IPS-NIHi11 (cell line): ENCODE results near the gene HAUS7.

Source experiments
- DNase-seq: peaks from one replicate; pipeline ENCODE4 v3.0.0; 2012; ENCODE audit warnings: mixed read lengths, low spot score

The HAUS7 gene

DNA sequence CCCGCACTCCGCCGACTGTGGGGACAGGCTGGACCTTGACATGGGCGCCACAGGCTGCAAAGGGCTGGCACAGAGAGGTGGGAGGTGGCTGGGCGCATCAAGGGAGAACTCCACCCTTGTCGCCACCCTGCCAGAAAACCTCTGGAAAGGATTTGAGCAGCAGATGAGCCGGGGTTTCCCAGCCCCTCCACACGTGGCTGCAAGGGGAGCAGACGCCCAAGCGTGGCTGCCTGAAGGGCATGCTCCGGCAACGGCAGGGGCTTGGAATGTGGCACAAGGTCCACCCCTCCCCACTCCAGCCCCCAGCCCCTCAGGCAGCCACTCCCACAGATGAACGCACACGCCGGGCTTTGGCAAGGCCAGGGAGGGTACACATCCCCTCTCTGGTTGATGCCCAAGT lies 29.0 kb upstream of the HAUS7 start:
- DNase-seq: no peak

GRCh38 chrX:153498453-153498852 lies 28.1 kb upstream of the HAUS7 start:
- DNase-seq: no peak

- no peak for DNase-seq
These were observed 26.2 kb upstream of the HAUS7 start for GRCh38 chrX:153496590-153496959.

DNA sequence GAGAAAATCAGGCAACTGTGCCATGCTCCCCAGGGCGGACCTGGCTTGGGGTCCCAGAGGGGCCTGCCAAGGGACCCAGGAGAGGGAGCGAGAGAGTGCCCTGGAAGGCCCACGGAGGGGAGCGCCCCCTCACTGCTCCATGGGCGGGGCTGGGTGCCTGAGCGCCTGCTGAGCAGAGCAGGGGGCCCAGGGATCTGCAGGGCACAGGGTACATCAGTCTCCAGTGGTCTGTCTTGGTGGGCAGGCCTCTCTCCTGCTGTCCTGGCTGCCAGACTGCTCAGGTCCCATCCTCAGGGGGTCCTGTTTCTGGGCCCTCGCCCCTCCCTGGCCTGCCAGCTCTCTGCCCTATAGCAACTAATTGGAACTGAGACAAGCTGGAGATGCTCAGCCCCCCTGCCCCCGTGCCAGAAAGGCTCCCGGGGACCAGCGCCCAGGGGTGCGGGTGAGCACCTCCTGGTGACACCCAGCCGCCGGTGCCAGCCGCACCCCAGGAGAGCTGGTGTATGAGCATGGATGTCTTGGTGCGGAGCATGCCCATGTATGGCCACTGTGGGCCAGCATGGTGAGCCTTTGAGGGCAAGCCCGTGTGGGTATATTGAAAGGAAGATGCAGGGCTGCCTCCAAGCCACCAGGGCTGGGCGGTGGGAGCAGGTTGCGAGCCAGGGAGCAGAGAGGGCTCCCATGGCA lies 25.7 kb upstream of the HAUS7 start:
- no peak for DNase-seq

GRCh38 chrX:153495362-153495751 lies 25.0 kb upstream of the HAUS7 start:
- no peak for DNase-seq

- DNase-seq: peak; percentile 57
These were observed 24.4 kb upstream of the HAUS7 start, which contains the start of gene BGN for GRCh38 chrX:153494541-153495361. Gene BGN (plus strand): TSS chrX:153494980. CDS start chrX:153504632, 9,652 bp downstream.

DNA sequence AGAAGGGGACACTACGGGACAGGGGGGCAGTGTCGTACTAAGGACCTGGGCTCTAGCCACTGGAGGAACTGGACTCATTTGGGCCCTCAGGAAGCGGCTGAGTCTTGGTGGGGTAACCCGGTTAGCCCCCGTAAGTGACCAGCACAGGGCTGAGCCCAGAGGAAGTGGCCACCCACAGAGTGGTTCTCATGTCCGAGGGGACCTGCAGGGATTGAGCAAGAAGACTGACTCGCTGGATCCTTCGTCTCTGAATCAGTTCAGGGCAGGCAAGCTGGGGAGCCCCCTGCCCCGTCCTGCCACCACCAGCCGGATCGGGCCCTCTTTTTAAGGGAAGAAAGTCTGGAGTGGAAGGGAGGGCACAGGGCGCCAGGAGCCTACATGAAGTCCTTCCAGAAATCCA lies 23.7 kb upstream of the HAUS7 start:
- no peak for DNase-seq

- no peak for DNase-seq
These were observed 22.7 kb upstream of the HAUS7 start for GRCh38 chrX:153493085-153493484.

- no peak for DNase-seq
These were observed 22.2 kb upstream of the HAUS7 start for GRCh38 chrX:153492543-153492942.

- no peak for DNase-seq
These were observed 21.5 kb upstream of the HAUS7 start for GRCh38 chrX:153491918-153492317.

DNA sequence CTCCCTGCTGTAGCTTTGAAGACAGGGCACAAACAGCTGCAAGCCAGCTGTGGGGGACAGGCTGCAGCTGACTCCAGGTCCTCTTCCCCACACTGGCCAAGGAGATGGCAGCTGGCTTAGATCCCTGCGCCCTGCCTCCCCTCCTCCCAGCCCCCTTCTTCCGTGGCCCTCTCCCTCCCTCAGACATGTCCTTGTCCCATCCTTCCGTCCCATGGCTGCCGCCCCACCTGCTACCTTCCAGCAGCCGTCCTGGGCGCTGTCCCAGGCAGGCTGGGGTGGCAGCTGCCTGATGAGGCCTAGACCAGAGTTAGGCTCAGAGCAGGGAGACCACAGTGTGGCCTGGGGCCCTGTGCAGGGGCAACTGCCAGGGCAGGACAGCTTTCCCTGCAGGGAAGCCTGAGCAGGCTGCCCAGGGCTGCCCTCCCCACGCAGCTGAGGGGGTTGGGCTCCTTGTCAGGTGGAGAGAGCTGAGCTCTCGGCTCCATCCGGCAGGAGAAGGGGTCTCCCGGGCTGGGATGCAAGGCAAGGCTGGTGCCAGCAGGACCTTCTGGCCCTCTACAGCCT lies 21.1 kb upstream of the HAUS7 start:
- DNase-seq: no peak

DNA sequence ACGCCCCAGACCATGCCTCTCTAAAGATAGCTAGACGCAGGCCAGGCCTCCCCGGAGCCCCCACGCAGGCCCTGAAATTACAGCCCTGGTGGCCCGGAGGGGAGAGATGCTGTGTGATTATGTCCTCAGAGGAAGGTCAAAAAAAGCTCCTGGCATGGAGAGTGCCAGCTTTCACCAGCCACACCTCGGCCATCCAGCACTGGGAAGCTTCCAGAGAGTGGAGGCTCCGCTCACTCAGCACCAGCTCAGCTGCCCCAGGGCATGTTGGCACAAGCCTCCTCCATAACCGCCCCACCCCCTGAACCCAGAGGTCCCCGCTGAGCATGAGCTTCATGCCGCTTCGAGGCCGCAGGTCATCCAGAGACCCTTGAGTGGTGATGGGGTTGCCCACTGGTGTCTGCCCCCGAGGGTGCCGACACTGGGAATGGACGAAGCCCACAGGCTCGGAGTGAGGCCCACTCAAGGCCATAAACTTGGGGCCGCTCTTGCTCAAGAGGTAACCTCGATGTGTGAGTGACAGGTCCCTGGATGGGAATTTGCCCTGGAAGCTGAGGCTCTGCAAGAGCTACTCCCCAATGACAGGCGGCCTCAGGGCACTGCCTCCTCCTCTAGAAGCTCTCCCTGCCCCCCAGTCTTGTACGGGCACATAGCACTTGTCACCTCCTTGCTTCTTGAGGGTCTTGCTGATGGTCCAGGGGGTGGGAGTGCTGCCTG lies 20.0 kb upstream of the HAUS7 start:
- no peak for DNase-seq

DNA sequence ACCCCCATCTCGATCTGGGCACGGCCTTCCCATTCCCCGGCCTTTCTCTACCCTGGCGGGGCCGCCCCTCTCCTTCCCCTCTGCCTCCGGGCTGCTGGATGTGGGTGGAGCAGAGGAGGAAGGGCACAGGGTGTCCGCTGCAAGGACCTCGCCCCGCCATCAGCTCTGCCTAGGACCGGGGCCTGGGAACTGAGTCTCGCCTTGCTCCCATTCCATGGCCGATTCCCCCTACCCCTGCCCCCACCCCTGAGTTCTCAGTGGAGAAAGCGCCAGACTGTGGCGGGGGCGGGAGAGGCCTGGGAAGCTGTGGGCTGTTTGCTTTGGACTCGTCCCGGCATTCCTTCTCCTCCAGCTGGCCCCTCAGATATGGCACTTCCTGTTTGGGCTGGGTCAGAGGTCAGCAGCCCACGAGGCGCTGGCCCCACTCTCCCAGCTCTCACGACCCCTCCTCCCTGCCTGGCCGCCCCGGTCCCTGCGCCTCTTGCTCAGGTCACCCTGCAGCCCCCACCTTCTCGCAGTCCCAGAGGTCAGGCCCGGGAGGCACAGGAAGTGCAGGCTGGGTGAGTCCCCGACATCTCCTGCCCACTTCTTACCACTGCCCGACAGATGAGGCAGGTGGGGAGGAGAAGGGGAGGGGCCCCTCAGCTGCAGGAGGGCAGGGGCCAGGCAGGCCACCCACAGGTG lies 18.0 kb upstream of the HAUS7 start:
- no peak for DNase-seq

- DNase-seq: no peak
These were observed 17.3 kb upstream of the HAUS7 start for GRCh38 chrX:153487590-153488071.

DNA sequence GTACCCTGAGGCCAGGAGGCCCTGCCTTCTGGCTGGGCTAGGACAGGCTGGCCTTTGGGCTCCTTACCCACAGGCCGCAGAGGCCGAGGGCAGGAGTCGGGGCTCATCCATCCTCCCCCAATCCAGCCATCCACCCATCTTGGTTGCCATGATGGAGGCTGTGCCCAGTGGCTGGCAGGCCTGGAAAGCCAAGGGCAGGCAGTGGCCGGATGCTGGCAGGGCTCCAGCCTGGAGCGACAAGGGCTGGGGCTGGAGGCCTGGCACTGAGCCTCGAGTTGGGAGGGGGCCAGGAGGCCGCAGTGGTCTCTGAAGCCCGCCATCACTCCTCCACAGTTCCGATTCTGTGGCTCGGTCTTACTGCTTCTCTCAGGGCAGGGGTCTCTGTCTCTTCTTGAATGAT lies 15.8 kb upstream of the HAUS7 start:
- DNase-seq: no peak

- no peak for DNase-seq
These were observed 15.2 kb upstream of the HAUS7 start for GRCh38 chrX:153485396-153486080.

- DNase-seq: no peak
These were observed 12.1 kb upstream of the HAUS7 start for GRCh38 chrX:153482376-153483015.

DNA sequence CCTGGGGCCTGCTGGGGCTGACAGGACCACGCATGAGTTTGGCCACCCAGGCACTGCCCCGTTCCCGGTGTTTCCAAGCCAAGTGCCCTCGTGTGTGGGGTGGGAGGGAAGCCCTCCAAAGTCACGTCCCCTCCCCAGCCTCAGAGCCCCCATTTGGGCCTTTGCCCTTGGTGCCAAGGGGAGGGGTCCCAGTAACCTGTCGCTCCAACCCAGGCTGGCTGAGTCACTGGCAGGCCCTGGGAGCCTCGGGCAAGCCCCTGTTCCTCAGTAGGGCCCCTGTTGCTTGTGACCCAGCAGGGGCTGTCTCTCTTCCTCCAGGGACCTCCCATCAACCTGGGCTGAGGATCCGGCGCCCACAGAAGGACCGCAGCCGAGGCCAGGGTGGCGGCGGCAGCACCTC lies 10.7 kb upstream of the HAUS7 start:
- no peak for DNase-seq

GRCh38 chrX:153478746-153479145 lies 8.4 kb upstream of the HAUS7 start:
- DNase-seq: no peak

DNA sequence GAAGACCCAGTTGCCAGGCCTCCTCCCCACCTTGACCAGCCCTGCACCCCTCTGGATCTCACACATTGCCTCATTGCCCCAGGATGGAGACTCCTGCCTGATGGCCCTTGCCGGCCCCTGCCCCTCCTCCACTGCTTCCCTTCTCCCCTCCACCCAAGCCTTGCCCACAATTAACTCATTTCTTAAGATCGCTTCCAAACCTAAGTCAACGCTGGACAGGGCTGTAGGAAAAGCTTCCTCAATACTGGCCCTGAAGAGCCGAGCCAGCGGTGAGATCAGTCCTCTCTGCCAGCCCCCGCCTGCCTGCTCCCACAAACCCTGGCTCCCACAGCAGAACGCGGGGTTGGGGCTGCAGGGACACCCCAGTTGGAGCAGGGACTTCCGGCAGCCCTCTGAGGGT lies 7.5 kb upstream of the HAUS7 start:
- no peak for DNase-seq

DNA sequence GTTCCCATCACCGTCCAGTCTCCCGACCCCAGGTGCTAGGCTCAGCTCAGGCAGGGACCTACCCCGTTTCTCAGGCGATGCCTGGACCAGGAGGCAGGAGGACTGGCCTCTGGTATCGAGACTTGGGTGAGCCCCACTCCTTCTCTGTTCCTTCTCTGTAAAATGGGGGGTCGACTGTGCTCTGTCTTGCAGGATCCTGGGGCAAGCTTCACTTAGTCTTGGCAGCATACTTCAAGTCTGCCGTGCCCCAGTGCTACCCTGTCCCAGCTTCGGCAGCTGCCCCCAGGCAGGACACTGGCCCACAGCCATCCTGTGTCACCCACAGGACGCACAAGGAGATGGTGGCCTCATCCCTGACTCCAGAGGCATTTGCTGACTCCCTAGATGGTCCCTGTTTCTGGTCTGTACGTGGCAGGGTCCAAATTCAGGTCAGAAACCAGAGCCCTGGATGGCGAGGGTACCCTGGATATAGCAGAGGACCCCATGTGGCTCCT lies 7.0 kb upstream of the HAUS7 start:
- no peak for DNase-seq
